Activated naive CD4-positive, alpha-beta T cell treated with anti-CD3 and anti-CD28 coated beads, Interleukin-2, amount 50 U/mL, for 24 hours (primary cell): ENCODE measurements around the gene ADAM23.

Experiments used
- H3K27ac Mint-ChIP-seq: one replicate; pipeline ENCODE4 v1.8.0; 2021; ENCODE audit warnings: mild to moderate bottlenecking, mixed read lengths
- H3K27me3 Mint-ChIP-seq: one replicate; pipeline ENCODE4 v1.8.0; 2021; ENCODE audit warnings: mixed read lengths
- H3K36me3 Mint-ChIP-seq: one replicate; pipeline ENCODE4 v1.8.0; 2021; ENCODE audit warnings: mixed read lengths
- H3K4me1 Mint-ChIP-seq: one replicate; pipeline ENCODE4 v1.8.0; 2021; ENCODE audit warnings: mixed read lengths
- H3K4me3 Mint-ChIP-seq: one replicate; pipeline ENCODE4 v1.8.0; 2021; ENCODE audit warnings: mild to moderate bottlenecking, mixed read lengths
- H3K9me3 Mint-ChIP-seq: one replicate; pipeline ENCODE4 v1.8.0; 2021; ENCODE audit warnings: mixed read lengths

ADAM23 gene

GRCh38 chr2:206558492-206558891 lies 115.2 kb downstream of the ADAM23 start:
- Mint-ChIP-seq H3K27ac (no peak overlapping the region), H3K4me1 (peaks cover 5% of the 10 kb centered on the region), H3K4me3 (no peak overlapping the region), H3K36me3 (no peaks in the 10 kb centered on the region), H3K27me3 (peaks cover 8% of the 10 kb centered on the region), H3K9me3 (no peaks in the 10 kb centered on the region)

- Mint-ChIP-seq H3K27ac (no peak overlapping the region), H3K4me1 (peaks cover 5% of the 10 kb centered on the region), H3K36me3 (no peaks in the 10 kb centered on the region)
These were observed 118.6 kb downstream of the ADAM23 start for GRCh38 chr2:206561962-206562361.

GRCh38 chr2:206562375-206562774 lies 119.0 kb downstream of the ADAM23 start:
- Mint-ChIP-seq H3K36me3 (no peaks in the 10 kb centered on the region), H3K9me3 (no peaks in the 10 kb centered on the region), H3K27ac (no peak overlapping the region), H3K27me3 (peaks cover 2% of the 10 kb centered on the region), H3K4me1 (peaks cover 5% of the 10 kb centered on the region), H3K4me3 (no peak overlapping the region)

More at GRCh38 chr2:206561962-206562361, 118.6 kb downstream of the ADAM23 start:
- Mint-ChIP-seq H3K9me3 (no peaks in the 10 kb centered on the region), H3K27me3 (peaks cover 2% of the 10 kb centered on the region), H3K4me3 (no peak overlapping the region)

- Mint-ChIP-seq H3K4me3 (no peak overlapping the region), H3K4me1 (peaks cover 1% of the 10 kb centered on the region), H3K27me3 (peaks cover 2% of the 10 kb centered on the region), H3K27ac (no peak overlapping the region), H3K9me3 (no peaks in the 10 kb centered on the region), H3K36me3 (no peaks in the 10 kb centered on the region)
These were observed 120.0 kb downstream of the ADAM23 start for GRCh38 chr2:206563374-206563773.

GRCh38 chr2:206565666-206566065 lies 122.3 kb downstream of the ADAM23 start:
- H3K4me3 Mint-ChIP-seq, result no peak overlapping the region
- no peaks in the 10 kb centered on the region for H3K4me1 Mint-ChIP-seq
- H3K36me3 Mint-ChIP-seq, result no peaks in the 10 kb centered on the region
- no peak overlapping the region for H3K27ac Mint-ChIP-seq
- H3K27me3 Mint-ChIP-seq, result peaks cover 2% of the 10 kb centered on the region
- H3K9me3 Mint-ChIP-seq, result no peaks in the 10 kb centered on the region

GRCh38 chr2:206569470-206569869 lies 126.1 kb downstream of the ADAM23 start:
- H3K36me3 Mint-ChIP-seq, result no peaks in the 10 kb centered on the region
- H3K27ac Mint-ChIP-seq, result no peak overlapping the region
- no peaks in the 10 kb centered on the region for H3K9me3 Mint-ChIP-seq
- no peaks in the 10 kb centered on the region for H3K4me1 Mint-ChIP-seq
- H3K4me3 Mint-ChIP-seq, result no peak overlapping the region
- no peaks in the 10 kb centered on the region for H3K27me3 Mint-ChIP-seq

GRCh38 chr2:206570199-206570598 lies 126.9 kb downstream of the ADAM23 start:
- no peaks in the 10 kb centered on the region for H3K27me3 Mint-ChIP-seq
- H3K27ac Mint-ChIP-seq, result no peak overlapping the region
- H3K9me3 Mint-ChIP-seq, result no peaks in the 10 kb centered on the region
- no peaks in the 10 kb centered on the region for H3K36me3 Mint-ChIP-seq
- no peak overlapping the region for H3K4me3 Mint-ChIP-seq
- H3K4me1 Mint-ChIP-seq, result no peaks in the 10 kb centered on the region

GRCh38 chr2:206572725-206573124 lies 129.4 kb downstream of the ADAM23 start:
- Mint-ChIP-seq H3K27me3 (no peaks in the 10 kb centered on the region), H3K4me3 (no peak overlapping the region), H3K36me3 (no peaks in the 10 kb centered on the region), H3K4me1 (no peaks in the 10 kb centered on the region), H3K9me3 (no peaks in the 10 kb centered on the region), H3K27ac (no peak overlapping the region)

GRCh38 chr2:206573793-206574192 lies 130.5 kb downstream of the ADAM23 start:
- Mint-ChIP-seq H3K27ac (no peak overlapping the region), H3K27me3 (no peaks in the 10 kb centered on the region), H3K4me3 (no peak overlapping the region), H3K36me3 (no peaks in the 10 kb centered on the region), H3K4me1 (no peaks in the 10 kb centered on the region), H3K9me3 (no peaks in the 10 kb centered on the region)

GRCh38 chr2:206584323-206585116 lies 141.2 kb downstream of the ADAM23 start:
- Mint-ChIP-seq H3K27ac (no peak overlapping the region), H3K36me3 (no peaks in the 10 kb centered on the region), H3K27me3 (peaks cover 18% of the 10 kb centered on the region), H3K4me1 (no peaks in the 10 kb centered on the region), H3K4me3 (no peak overlapping the region), H3K9me3 (no peaks in the 10 kb centered on the region)

- H3K4me3 Mint-ChIP-seq, result no peak overlapping the region
- no peaks in the 10 kb centered on the region for H3K4me1 Mint-ChIP-seq
- H3K9me3 Mint-ChIP-seq, result no peaks in the 10 kb centered on the region
- no peaks in the 10 kb centered on the region for H3K36me3 Mint-ChIP-seq
- H3K27ac Mint-ChIP-seq, result no peak overlapping the region
- H3K27me3 Mint-ChIP-seq, result peaks cover 18% of the 10 kb centered on the region
These were observed 142.0 kb downstream of the ADAM23 start for GRCh38 chr2:206585335-206585734.

GRCh38 chr2:206586609-206587008 lies 143.3 kb downstream of the ADAM23 start:
- Mint-ChIP-seq H3K27me3 (peaks cover 13% of the 10 kb centered on the region), H3K4me1 (no peaks in the 10 kb centered on the region), H3K4me3 (no peak overlapping the region), H3K9me3 (no peaks in the 10 kb centered on the region), H3K36me3 (no peaks in the 10 kb centered on the region), H3K27ac (no peak overlapping the region)

- Mint-ChIP-seq H3K36me3 (no peaks in the 10 kb centered on the region), H3K27me3 (peaks cover 1% of the 10 kb centered on the region), H3K27ac (no peak overlapping the region), H3K4me1 (no peaks in the 10 kb centered on the region), H3K4me3 (no peak overlapping the region), H3K9me3 (no peaks in the 10 kb centered on the region)
These were observed 154.4 kb downstream of the ADAM23 start for GRCh38 chr2:206597717-206598218.

GRCh38 chr2:206603243-206603642 lies 159.9 kb downstream of the ADAM23 start:
- no peaks in the 10 kb centered on the region for H3K9me3 Mint-ChIP-seq
- peaks cover 4% of the 10 kb centered on the region for H3K27me3 Mint-ChIP-seq
- H3K4me1 Mint-ChIP-seq, result no peaks in the 10 kb centered on the region
- no peaks in the 10 kb centered on the region for H3K36me3 Mint-ChIP-seq
- no peak overlapping the region for H3K4me3 Mint-ChIP-seq
- H3K27ac Mint-ChIP-seq, result no peak overlapping the region

GRCh38 chr2:206610451-206610850 lies 167.1 kb downstream of the ADAM23 start:
- Mint-ChIP-seq H3K9me3 (no peaks in the 10 kb centered on the region), H3K27me3 (no peaks in the 10 kb centered on the region), H3K4me3 (no peak overlapping the region)

GRCh38 chr2:206611191-206611590 lies 167.9 kb downstream of the ADAM23 start:
- Mint-ChIP-seq H3K4me3 (no peak overlapping the region), H3K36me3 (no peaks in the 10 kb centered on the region), H3K9me3 (no peaks in the 10 kb centered on the region), H3K4me1 (no peaks in the 10 kb centered on the region), H3K27me3 (no peaks in the 10 kb centered on the region), H3K27ac (no peak overlapping the region)

More at GRCh38 chr2:206610451-206610850, 167.1 kb downstream of the ADAM23 start:
- Mint-ChIP-seq H3K4me1 (no peaks in the 10 kb centered on the region), H3K27ac (no peak overlapping the region), H3K36me3 (no peaks in the 10 kb centered on the region)
